Mesothelial cell of epicardium (in vitro differentiated cells): ENCODE data around the gene CNTN6. TPM values are rescaled to one million over a fixed set of nuclear protein-coding genes. Genes with fewer than 3 reads are reported as not detected.

ENCODE experiments used
- DNase-seq, 2 experiments: peaks; one replicate each; pipeline ENCODE4 v3.0.0; 2021; ENCODE audit warnings: low spot score in 2 of 2; ENCODE audit not compliant: unreplicated experiment in 2 of 2
- H3K27ac Mint-ChIP-seq: 2 replicates; pipeline ENCODE4 v1.8.0; 2021; ENCODE audit warnings: mixed read lengths
- H3K27me3 Mint-ChIP-seq: 2 replicates; pipeline ENCODE4 v1.8.0; 2021; ENCODE audit warnings: low read depth, mixed read lengths
- H3K36me3 Mint-ChIP-seq: 2 replicates; pipeline ENCODE4 v1.8.0; 2021; ENCODE audit warnings: mixed read lengths
- H3K4me1 Mint-ChIP-seq: 2 replicates; pipeline ENCODE4 v1.8.0; 2021; ENCODE audit warnings: mixed read lengths
- H3K4me3 Mint-ChIP-seq: 2 replicates; pipeline ENCODE4 v1.8.0; 2021; ENCODE audit warnings: mild to moderate bottlenecking, moderate library complexity, mixed read lengths
- H3K9me3 Mint-ChIP-seq: 2 replicates; pipeline ENCODE4 v1.8.0; 2021; ENCODE audit warnings: mixed read lengths
- total RNA-seq: library from RNA; stranded (reverse); gene quantifications from 3 replicates; pipeline ENCODE4 v1.2.1, GENCODE V29; 2021
- TF ChIP-seq, protein P1 (sequence below): fragments of 200-600 bp; sonication (generic); IDR thresholded peaks from one replicate; pipeline ENCODE4 v1.5.0; 2021; ENCODE audit warnings: antibody characterized with exemption; ENCODE audit not compliant: unreplicated experiment

Gene CNTN6
- total RNA-seq = 15.4 to 17.2 TPM (median 17.1 TPM) in 3 replicates

DNA sequence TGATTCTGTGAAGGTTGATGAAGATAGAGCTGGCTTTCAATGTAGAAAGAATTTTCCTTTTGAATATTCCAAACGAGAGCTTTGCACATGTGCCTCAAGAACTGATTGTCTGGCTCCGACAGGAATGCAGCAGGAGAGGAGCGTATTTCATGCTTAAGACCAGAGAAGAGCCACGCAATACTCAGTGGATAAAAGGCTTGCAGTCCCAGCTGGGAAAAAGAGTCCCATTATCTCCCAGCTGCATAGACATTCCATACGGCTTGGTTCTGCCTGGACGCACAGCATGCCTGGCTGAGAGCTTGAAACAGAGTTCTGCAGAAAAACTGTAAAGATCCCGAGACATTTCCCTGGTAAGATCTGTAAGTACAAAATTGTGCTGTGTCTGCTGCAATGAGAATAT is at the start of gene CNTN6:
Gene CNTN6, plus strand, starts transcription at position 254 of the 400 bp plus-strand sequence. CDS start 54,985 bp downstream, outside the sequence.
- peaks cover 11% of the 10 kb centered on the region for H3K9me3 Mint-ChIP-seq
- TF ChIP-seq, protein P1, sequence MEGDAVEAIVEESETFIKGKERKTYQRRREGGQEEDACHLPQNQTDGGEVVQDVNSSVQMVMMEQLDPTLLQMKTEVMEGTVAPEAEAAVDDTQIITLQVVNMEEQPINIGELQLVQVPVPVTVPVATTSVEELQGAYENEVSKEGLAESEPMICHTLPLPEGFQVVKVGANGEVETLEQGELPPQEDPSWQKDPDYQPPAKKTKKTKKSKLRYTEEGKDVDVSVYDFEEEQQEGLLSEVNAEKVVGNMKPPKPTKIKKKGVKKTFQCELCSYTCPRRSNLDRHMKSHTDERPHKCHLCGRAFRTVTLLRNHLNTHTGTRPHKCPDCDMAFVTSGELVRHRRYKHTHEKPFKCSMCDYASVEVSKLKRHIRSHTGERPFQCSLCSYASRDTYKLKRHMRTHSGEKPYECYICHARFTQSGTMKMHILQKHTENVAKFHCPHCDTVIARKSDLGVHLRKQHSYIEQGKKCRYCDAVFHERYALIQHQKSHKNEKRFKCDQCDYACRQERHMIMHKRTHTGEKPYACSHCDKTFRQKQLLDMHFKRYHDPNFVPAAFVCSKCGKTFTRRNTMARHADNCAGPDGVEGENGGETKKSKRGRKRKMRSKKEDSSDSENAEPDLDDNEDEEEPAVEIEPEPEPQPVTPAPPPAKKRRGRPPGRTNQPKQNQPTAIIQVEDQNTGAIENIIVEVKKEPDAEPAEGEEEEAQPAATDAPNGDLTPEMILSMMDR = no peak

DNA sequence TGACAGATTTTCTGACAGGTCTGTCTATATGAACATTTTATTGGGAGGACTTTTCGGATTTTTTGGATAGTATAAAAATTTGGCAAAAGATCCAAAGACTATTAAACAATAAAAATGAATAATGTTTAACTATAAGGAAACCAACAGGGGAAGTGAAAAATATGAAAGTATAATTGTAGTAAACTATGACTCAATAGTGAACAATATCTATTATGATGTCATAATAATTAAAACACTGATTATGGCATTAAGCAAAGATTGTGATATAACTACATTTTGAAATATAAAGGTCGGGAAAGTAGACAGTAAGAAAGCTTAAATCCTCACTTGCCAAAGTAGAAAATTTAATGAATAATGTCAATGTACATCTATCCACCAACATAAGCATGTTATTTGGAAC is 44.3 kb upstream of the CNTN6 start:
- Mint-ChIP-seq H3K27me3 (peaks cover 2% of the 10 kb centered on the region), H3K36me3 (no peaks in the 10 kb centered on the region), H3K4me3 (no peak overlapping the region), H3K27ac (no peak overlapping the region), H3K4me1 (peaks cover 27% of the 10 kb centered on the region), H3K9me3 (peaks cover 32% of the 10 kb centered on the region)
- TF ChIP-seq, protein P1 = no peak
- no peak for DNase-seq

More for the DNA sequence above, at the start of gene CNTN6:
- no peak for DNase-seq
- Mint-ChIP-seq H3K27me3 (no peaks in the 10 kb centered on the region), H3K4me1 (peaks cover 37% of the 10 kb centered on the region), H3K36me3 (peaks cover 7% of the 10 kb centered on the region), H3K27ac (peak within 1 kb of the TSS; percentile 74), H3K4me3 (peak within 1 kb of the TSS; percentile 65)

DNA sequence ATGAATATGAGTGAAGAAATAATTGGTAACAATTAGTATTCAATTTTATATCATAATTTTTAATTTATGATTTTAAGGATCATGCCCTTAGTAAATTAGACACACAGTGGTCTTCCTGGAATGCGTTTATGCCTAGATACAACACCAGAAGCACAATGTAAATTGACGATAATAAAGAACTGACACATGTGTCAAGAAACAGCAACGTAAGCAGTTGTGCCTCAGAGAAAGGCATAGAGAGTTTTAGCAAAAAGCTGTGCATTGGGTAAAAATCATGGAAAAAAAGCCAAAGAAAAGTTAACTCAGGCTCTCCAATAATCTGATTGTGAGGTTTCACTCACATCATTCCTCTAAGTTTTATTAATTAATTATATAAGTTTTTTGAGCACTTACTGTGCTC is 37.0 kb upstream of the CNTN6 start:
- DNase-seq = no peak
- Mint-ChIP-seq H3K4me1 (peaks cover 29% of the 10 kb centered on the region), H3K9me3 (peaks cover 7% of the 10 kb centered on the region), H3K36me3 (no peaks in the 10 kb centered on the region), H3K4me3 (no peak overlapping the region), H3K27me3 (peaks cover 5% of the 10 kb centered on the region), H3K27ac (no peak overlapping the region)
- TF ChIP-seq, protein P1 = no peak

DNA sequence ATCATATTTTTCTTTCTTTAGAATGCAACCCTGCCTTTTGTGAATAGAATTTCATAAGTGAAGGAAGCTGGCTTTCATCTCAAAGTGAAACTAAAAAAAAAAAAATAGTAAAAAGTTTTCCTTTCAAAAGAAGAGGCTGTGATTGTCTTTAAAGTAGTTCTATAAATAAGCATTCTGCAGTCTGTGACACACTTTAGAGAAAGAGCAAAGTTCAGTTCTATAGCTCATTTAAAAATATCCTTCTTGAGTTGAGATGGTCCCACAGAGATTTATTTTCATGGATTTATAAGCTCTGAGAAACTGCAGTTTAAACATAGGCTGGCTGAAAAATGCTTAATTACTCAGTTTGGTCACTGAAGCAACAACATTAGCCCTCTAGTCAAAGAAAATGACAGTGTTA is 36.1 kb upstream of the CNTN6 start:
- Mint-ChIP-seq H3K36me3 (no peaks in the 10 kb centered on the region), H3K4me3 (no peak overlapping the region), H3K9me3 (peaks cover 15% of the 10 kb centered on the region)

DNA sequence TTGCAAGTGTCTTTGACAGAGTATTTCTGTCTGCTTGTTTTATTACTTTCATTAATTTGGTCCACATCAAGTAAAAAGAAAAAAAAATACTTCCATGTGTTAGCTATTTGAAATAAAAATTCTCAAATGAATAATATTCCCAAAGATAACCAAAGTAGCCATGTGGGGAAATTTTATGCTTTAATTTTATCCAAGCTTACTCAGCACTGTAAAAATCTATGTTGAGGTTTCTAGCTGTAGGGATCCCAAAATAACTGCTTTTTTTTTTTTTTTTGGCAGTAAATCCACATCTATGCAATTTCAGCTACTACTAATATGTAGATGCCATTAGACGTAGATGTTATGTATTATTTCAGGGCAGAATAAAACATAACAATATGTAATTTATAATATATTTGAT is 35.4 kb upstream of the CNTN6 start:
- peaks cover 17% of the 10 kb centered on the region for H3K27me3 Mint-ChIP-seq
- H3K9me3 Mint-ChIP-seq = peaks cover 21% of the 10 kb centered on the region
- no peak overlapping the region for H3K4me3 Mint-ChIP-seq
- no peaks in the 10 kb centered on the region for H3K36me3 Mint-ChIP-seq
- no peak for DNase-seq
- no peak overlapping the region for H3K27ac Mint-ChIP-seq
- peaks cover 25% of the 10 kb centered on the region for H3K4me1 Mint-ChIP-seq
- TF ChIP-seq, protein P1 = no peak

More for the DNA sequence above, 36.1 kb upstream of the CNTN6 start:
- Mint-ChIP-seq H3K27me3 (peaks cover 12% of the 10 kb centered on the region), H3K27ac (peak overlapping the region; percentile 85), H3K4me1 (peaks cover 29% of the 10 kb centered on the region)
- TF ChIP-seq, protein P1 = no peak
- no peak for DNase-seq

DNA sequence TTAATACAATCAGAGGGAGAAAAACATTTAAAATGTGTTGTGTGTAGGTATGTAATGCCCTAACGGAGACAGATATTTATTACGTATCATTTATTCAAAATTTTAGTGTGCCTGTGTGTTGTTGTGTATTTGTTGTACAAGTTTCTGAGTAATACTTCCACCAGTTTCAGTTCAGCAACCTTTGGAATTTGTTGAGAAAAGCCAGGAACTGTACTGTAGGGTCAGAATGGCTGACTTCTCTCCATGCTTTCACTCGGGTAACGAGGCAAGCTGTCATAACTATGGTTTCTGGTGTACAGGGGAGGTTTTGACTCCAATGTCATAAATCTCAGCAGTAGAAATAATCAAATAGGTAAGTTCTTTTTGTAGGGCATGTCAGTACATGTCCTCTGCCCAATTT is 23.8 kb upstream of the CNTN6 start:
- Mint-ChIP-seq H3K27me3 (no peaks in the 10 kb centered on the region), H3K4me1 (peaks cover 17% of the 10 kb centered on the region), H3K27ac (peak overlapping the region; percentile 27), H3K36me3 (no peaks in the 10 kb centered on the region), H3K9me3 (peaks cover 5% of the 10 kb centered on the region), H3K4me3 (no peak overlapping the region)
- TF ChIP-seq, protein P1 = no peak
- DNase-seq = no peak
